HepG2 (cell line): Measurements from ENCODE around the gene RPS25. TPM values are rescaled to one million over a fixed set of nuclear protein-coding genes. Genes with fewer than 3 reads are reported as not detected.

Experiments used
- ATAC-seq: fragments of 200-7000 bp; cut with Tn5 transposase; 3 replicates; pipeline ENCODE4 v1.9.1; 2020; ENCODE audit warnings: mild to moderate bottlenecking, moderate library complexity
- BruUV-seq: library from RNA; stranded (reverse); fragments of 400-500 nt; replicated peaks from 2 replicates; lab custom pipeline; 2021; lab: Mats Ljungman, UMichigan
- CTCF ChIA-PET: fragments of 300-600 bp; formaldehyde crosslinking; extraction: SDS; loops from one replicate; lab custom pipeline; 2021; ENCODE audit warnings: low total read pairs, inconsistent platforms, low intra/inter-chr PET ratio; lab: Yijun Ruan, JAX
- POLR2A ChIA-PET: fragments of 350-600 bp; sonication (Branson Sonifier 250); formaldehyde crosslinking; loops from one replicate; lab custom pipeline; 2020; ENCODE audit warnings: antibody characterized with exemption, inconsistent platforms; lab: Yijun Ruan, JAX
- DNase-seq: peaks from one replicate; pipeline ENCODE4 v3.0.0-alpha.2; 2015; ENCODE audit warnings: low spot score
- FAIRE-seq: peaks from 3 replicates; lab custom pipeline; 2011; peaks lifted over from hg19 to GRCh38; lab: Jason Lieb, UNC
- H2AFZ ChIP-seq: one replicate; pipeline ENCODE4 v1.6.1; 2011; ENCODE audit warnings: low read length, inconsistent platforms
- H3K27ac ChIP-seq: fragments of 300-600 bp; 3 replicates; pipeline ENCODE4 v1.8.0; 2011; ENCODE audit warnings: mixed run types, mild to moderate bottlenecking, mixed read lengths, low read length, inconsistent platforms; ENCODE audit not compliant: insufficient read depth; ENCODE audit errors: extremely low read length
- H3K27me3 ChIP-seq, 2 experiments: fragments of 200-600 bp in 1 of 2; 2 replicates in 1 of 2; 3 replicates in 1 of 2; pipeline versions ENCODE4 v1.6.0 to v1.8.0; 2011; ENCODE audit warnings: low read length in 2 of 2, mild to moderate bottlenecking in 2 of 2, moderate library complexity in 2 of 2, inconsistent platforms in 1 of 2; ENCODE audit not compliant: insufficient read depth in 2 of 2, control insufficient read depth in 1 of 2
- H3K36me3 ChIP-seq, 2 experiments: fragments of 200-600 bp in 1 of 2; replicated peaks in 1 of 2; 2 replicates in 1 of 2; 3 replicates in 1 of 2; pipeline versions ENCODE4 v1.5.1 to v1.8.0; 2011; ENCODE audit warnings: low read length in 2 of 2, inconsistent platforms in 1 of 2; ENCODE audit not compliant: insufficient read depth in 2 of 2, control insufficient read depth in 1 of 2
- H3K4me1 ChIP-seq: 2 replicates; pipeline ENCODE4 v1.5.1; 2012; ENCODE audit warnings: low read length, inconsistent platforms; ENCODE audit not compliant: insufficient read depth
- H3K4me2 ChIP-seq: 2 replicates; pipeline ENCODE4 v1.6.0; 2011; ENCODE audit warnings: low read depth, low read length, inconsistent platforms
- H3K4me3 ChIP-seq, 3 experiments: fragments of 200-600 bp in 1 of 3; sonication (generic), shearing (Covaris generic) in 1 of 3; replicated peaks in 1 of 3; 2 replicates each; pipeline ENCODE4 v1.5.1; 2011 to 2016; ENCODE audit warnings: low read length in 3 of 3, inconsistent platforms in 2 of 3, low read depth in 2 of 3, mild to moderate bottlenecking in 2 of 3, control low read depth in 1 of 3, mixed read lengths in 1 of 3; ENCODE audit not compliant: insufficient read depth in 1 of 3
- H3K79me2 ChIP-seq: one replicate; pipeline ENCODE4 v1.6.1; 2011; ENCODE audit warnings: low read length, inconsistent platforms; ENCODE audit not compliant: insufficient read depth
- H3K9ac ChIP-seq: 2 replicates; pipeline ENCODE4 v1.6.0; 2011; ENCODE audit warnings: mild to moderate bottlenecking, low read depth, low read length, inconsistent platforms; ENCODE audit not compliant: insufficient read depth
- H3K9me3 ChIP-seq: 2 replicates; pipeline ENCODE4 v1.5.1; 2012; ENCODE audit warnings: mild to moderate bottlenecking, low read length
- H4K20me1 ChIP-seq: 2 replicates; pipeline ENCODE4 v1.6.0; 2011; ENCODE audit warnings: inconsistent platforms, mild to moderate bottlenecking, low read length, moderate library complexity; ENCODE audit not compliant: insufficient read depth
- CSRNP1 ChIP-seq: sonication (generic); formaldehyde crosslinking; IDR thresholded peaks from 2 replicates; pipeline ENCODE4 v1.8.1; 2023; ENCODE audit warnings: mild to moderate bottlenecking, missing genetic modification reagents
- FOXP1 ChIP-seq, 2 experiments: fragments of 450-650 bp in 1 of 2; IDR thresholded peaks; 2 replicates each; pipeline ENCODE4 v1.6.1; 2017 to 2018; ENCODE audit warnings: antibody characterized with exemption in 1 of 2
- GATAD1 ChIP-seq: IDR thresholded peaks from 2 replicates; pipeline ENCODE4 v1.6.1; 2016; ENCODE audit warnings: missing genetic modification reagents, missing compliant biosample characterization
- HHEX ChIP-seq: IDR thresholded peaks from 2 replicates; pipeline ENCODE4 v1.6.1; 2016; ENCODE audit warnings: control low read depth
- MAFG ChIP-seq: sonication (generic); formaldehyde crosslinking; IDR thresholded peaks from 2 replicates; pipeline ENCODE4 v1.5.1; 2020; ENCODE audit warnings: mild to moderate bottlenecking, missing genetic modification reagents
- MED1 ChIP-seq: sonication (generic); formaldehyde crosslinking; IDR thresholded peaks from 2 replicates; pipeline ENCODE4 v1.4.0; 2020; ENCODE audit warnings: missing genetic modification reagents
- MNT ChIP-seq: fragments of 450-650 bp; IDR thresholded peaks from 2 replicates; pipeline ENCODE4 v1.6.1; 2016
- ZBTB8A ChIP-seq: sonication (generic); formaldehyde crosslinking; IDR thresholded peaks from 2 replicates; pipeline ENCODE4 v1.4.0; 2020; ENCODE audit warnings: mild to moderate bottlenecking, low read depth, missing genetic modification reagents, borderline replicate concordance
- ZHX1 ChIP-seq: sonication (generic); formaldehyde crosslinking; IDR thresholded peaks from 2 replicates; pipeline ENCODE4 v1.8.1; 2022; ENCODE audit warnings: low read depth, mild to moderate bottlenecking, missing genetic modification reagents
- ZNF580 ChIP-seq: IDR thresholded peaks from 2 replicates; pipeline ENCODE4 v1.6.1; 2016; ENCODE audit warnings: low read depth, borderline replicate concordance
- ZNF607 ChIP-seq: sonication (generic); formaldehyde crosslinking; IDR thresholded peaks from 2 replicates; pipeline ENCODE4 v1.5.1; 2020; ENCODE audit warnings: missing genetic modification reagents, mild to moderate bottlenecking, borderline replicate concordance
- ZNF687 ChIP-seq: sonication (generic); formaldehyde crosslinking; IDR thresholded peaks from 2 replicates; pipeline ENCODE4 v1.5.1; 2020; ENCODE audit warnings: mild to moderate bottlenecking, missing genetic modification reagents, moderate library complexity
- WGBS: methylation state at CpG from one replicate; pipeline ENCODE4 v1.1.6; 2017; ENCODE audit warnings: low lambda C conversion rate; 5-methylcytosine and 5-hydroxymethylcytosine counted together
- in situ Hi-C: cut with HindIII; loops from 2 replicates; pipeline ENCODE4 v1.10.0; 2017; ENCODE audit warnings: low pct_unique_long_range_greater_than_20kb; ENCODE audit not compliant: extremely low pct_ligation_motif_present
- intact Hi-C: fragments of 100-400 bp; cut with micrococcal nuclease; formaldehyde crosslinking; loops from one replicate; pipeline ENCODE4 v1.10.0; 2022; ENCODE audit not compliant: unreplicated experiment
- polyA plus RNA-seq, 8 experiments: library from polyadenylated mRNA; depleted of rRNA in 3 of 8; stranded (reverse) in 7 of 8; unstranded in 1 of 8; fragments of >200 nt; fragmentation: Illumina TruSeq in 4 of 8; extraction: Trizol in 4 of 8; gene quantifications; 2 replicates each; pipeline versions ENCODE4 v1.2.1 to v1.2.3, GENCODE V29; 2011 to 2016; ENCODE audit warnings: low read depth in 4 of 8, missing spikeins in 1 of 8, mixed read lengths in 1 of 8; ENCODE audit not compliant: insufficient read depth in 1 of 8
- total RNA-seq, 5 experiments: library from RNA; depleted of rRNA; stranded (reverse); fragments of >200 nt; fragmentation: Illumina TruSeq; extraction: Trizol; gene quantifications; 2 replicates each; pipeline ENCODE4 v1.2.3, GENCODE V29; 2016; ENCODE audit warnings: low read depth in 1 of 5

Gene RPS25
- total and polyA plus RNA-seq, 2 of the 13 experiments (the other 11 are each of a cell fraction or from before 2014, with no cell fraction given) = 839 to 1,415 TPM

GRCh38 chr11:118980191-118980881 lies 37.8 kb downstream of the RPS25 start:
- no peak for DNase-seq
- CTCF ChIA-PET = no interaction called here

More at GRCh38 chr11:118980191-118980881, 37.8 kb downstream of the RPS25 start:
- TF ChIP-seq MED1 = no peak
- no peak for TF ChIP-seq ZNF607
- TF ChIP-seq ZNF580 = no peak
- no peak for TF ChIP-seq FOXP1 (IDR thresholded peaks at IDR 0.05)
- no peak for TF ChIP-seq FOXP1 (CRISPR knock-in tag; IDR thresholded peaks at IDR 0.05)
- no peak for TF ChIP-seq HHEX (CRISPR knock-in tag)
- TF ChIP-seq MAFG (CRISPR knock-in tag) = no peak
- 0 out of 2 replicates have a peak, but pooled peaks have one; percentile 7 for TF ChIP-seq MNT
- TF ChIP-seq ZHX1 (CRISPR knock-in tag) = no peak
- peak; percentile 16; the same call in 1 of the 2 replicates for TF ChIP-seq ZNF687 (CRISPR knock-in tag)
- no peak for TF ChIP-seq ZBTB8A (CRISPR knock-in tag)
- no peak for TF ChIP-seq GATAD1 (CRISPR knock-in tag)
- TF ChIP-seq CSRNP1 (CRISPR knock-in tag) = no peak
- Histone ChIP-seq H3K27me3 (peaks cover 0 to 20% of the 10 kb centered on the region in 2 experiments; a peak in 2 of 5 replicates), H3K79me2 (no peaks in the 10 kb centered on the region), H4K20me1 (no peaks in the 10 kb centered on the region), H3K27ac (no peak overlapping the region), H3K4me3 (no peak overlapping the region), H3K4me1 (no peaks in the 10 kb centered on the region), H2AFZ (no peak overlapping the region), H3K36me3 (no peaks in the 10 kb centered on the region), H3K9ac (no peak overlapping the region), H3K4me2 (no peak overlapping the region), H3K9me3 (no peaks in the 10 kb centered on the region)
- POLR2A ChIA-PET = no interaction called here
- FAIRE-seq (no peak), ATAC-seq (no peak; the same call in 2 of the 3 replicates)
- in situ Hi-C loops = no loop called here
- no TSS peak for BruUV-seq
- 62% methylated on average over 18 of the region's 21 CpGs for WGBS
- intact Hi-C loops = no loop called here
